CD4-positive, alpha-beta T cell treated with Interleukin-6 at 100 ng/mL for 8 hours (primary cell): Measurements from ENCODE around the gene MZB1.
"Not testable (repeated sequence)": the region's sequence is repeated elsewhere in the genome, so short reads cannot be mapped to it uniquely, and the experiment has no call there.

Experiments used
- DNase-seq: peaks from one replicate; pipeline ENCODE4 v3.0.0-alpha.2; 2020; ENCODE audit warnings: mixed read lengths, low spot score

Gene MZB1

GRCh38 chr5:139391570-139392323, 2.0 kb upstream of the MZB1 start:
- no peak for DNase-seq

GRCh38 chr5:139390639-139391569, 1.2 kb upstream of the MZB1 start:
- DNase-seq, result no peak

- no peak for DNase-seq
These were observed 1.4 kb downstream of the MZB1 start for GRCh38 chr5:139388198-139388821.

- no peak for DNase-seq
These were observed 2.0 kb downstream of the MZB1 start for GRCh38 chr5:139387611-139388197.

GRCh38 chr5:139386956-139387355, 2.8 kb downstream of the MZB1 start:
- not testable (repeated sequence) for DNase-seq

- no peak for DNase-seq
These were observed 3.7 kb downstream of the MZB1 start for GRCh38 chr5:139386050-139386438.

- peak; percentile 22 for DNase-seq
These were observed 4.4 kb downstream of the MZB1 start for GRCh38 chr5:139385061-139386049.

GRCh38 chr5:139384591-139385051, 5.1 kb downstream of the MZB1 start:
- no peak for DNase-seq

GRCh38 chr5:139383993-139384590, 5.6 kb downstream of the MZB1 start:
- DNase-seq, result no peak

- DNase-seq, result no peak
These were observed 6.3 kb downstream of the MZB1 start, which contains the start of gene SLC23A1 for GRCh38 chr5:139383275-139383992. Gene SLC23A1, minus strand, starts transcription at chr5:139383297. Its CDS starts 44 bp downstream, at chr5:139383253.

- no peak for DNase-seq
These were observed 6.9 kb downstream of the MZB1 start for GRCh38 chr5:139382807-139383206.

GRCh38 chr5:139381837-139382761, 7.6 kb downstream of the MZB1 start:
- DNase-seq, result no peak

- DNase-seq, result no peak
These were observed 9.9 kb downstream of the MZB1 start for GRCh38 chr5:139379626-139380449.

- no peak for DNase-seq
These were observed 10.8 kb downstream of the MZB1 start for GRCh38 chr5:139378941-139379361.

GRCh38 chr5:139378101-139378825, 11.4 kb downstream of the MZB1 start:
- DNase-seq, result no peak

- no peak for DNase-seq
These were observed 12.5 kb downstream of the MZB1 start for GRCh38 chr5:139377226-139377625.

- DNase-seq, result no peak
These were observed 13.3 kb downstream of the MZB1 start for GRCh38 chr5:139376364-139376763.
